GM12878 (cell line): ENCODE measurements around the gene CELF3. TPM values are rescaled to one million over a fixed set of nuclear protein-coding genes. Genes with fewer than 3 reads are reported as not detected.

Experiments
- ATAC-seq: fragments of 200-7000 bp; cut with Tn5 transposase; 3 replicates; pipeline ENCODE4 v1.9.1; 2020; ENCODE audit warnings: mild to moderate bottlenecking, moderate library complexity
- BruUV-seq: library from RNA; stranded (reverse); fragments of 400-500 nt; replicated peaks from 2 replicates; lab custom pipeline; 2021; lab: Mats Ljungman, UMichigan
- CTCF ChIA-PET: fragments of 300-600 bp; sonication (Branson Sonifier 250); formaldehyde crosslinking; extraction: SDS; loops from one replicate; lab custom pipeline; 2021; ENCODE audit warnings: inconsistent platforms; lab: Yijun Ruan, JAX
- POLR2A ChIA-PET: fragments of 350-600 bp; formaldehyde crosslinking; extraction: SDS; loops from one replicate; lab custom pipeline; 2021; ENCODE audit warnings: inconsistent platforms; lab: Charles Lee
- RAD21 ChIA-PET: fragments of 300-600 bp; sonication (Branson Sonifier 250); formaldehyde crosslinking; loops from one replicate; lab custom pipeline; 2023; ENCODE audit warnings: antibody characterized with exemption; ENCODE audit not compliant: unreplicated experiment; lab: Charles Lee
- SMC1A ChIA-PET: fragments of 300-600 bp; sonication (Branson Sonifier 250); formaldehyde crosslinking; loops from one replicate; lab custom pipeline; 2023; ENCODE audit not compliant: unreplicated experiment, uncharacterized antibody; lab: Charles Lee
- DNase-seq: peaks from one replicate; pipeline ENCODE4 v3.0.0-alpha.2; 2011; ENCODE audit warnings: low read depth, low spot score
- FAIRE-seq: peaks from 3 replicates; lab custom pipeline; 2011; peaks lifted over from hg19 to GRCh38; lab: Jason Lieb, UNC
- H2AFZ ChIP-seq: 2 replicates; pipeline ENCODE4 v1.6.0; 2011; ENCODE audit warnings: low read depth, low read length, control low read depth; ENCODE audit not compliant: control insufficient read depth
- H3K27ac ChIP-seq: 2 replicates; pipeline ENCODE4 v1.5.1; 2011; ENCODE audit warnings: control low read depth; ENCODE audit not compliant: control insufficient read depth, insufficient read depth
- H3K27me3 ChIP-seq, 2 experiments: replicated peaks in 1 of 2; 2 replicates each; pipeline versions ENCODE4 v1.6.0 to v1.6.1; 2011; ENCODE audit warnings: low read length in 1 of 2; ENCODE audit not compliant: control insufficient read depth in 2 of 2, insufficient read depth in 2 of 2
- H3K36me3 ChIP-seq, 2 experiments: 2 replicates each; pipeline ENCODE4 v1.5.1; 2011; ENCODE audit warnings: low read length in 1 of 2; ENCODE audit not compliant: control insufficient read depth in 2 of 2, insufficient read depth in 2 of 2
- H3K4me1 ChIP-seq: 2 replicates; pipeline ENCODE4 v1.6.1; 2011; ENCODE audit warnings: mild to moderate bottlenecking, low read length, moderate library complexity, mixed read lengths; ENCODE audit not compliant: control insufficient read depth, insufficient read depth
- H3K4me2 ChIP-seq: 2 replicates; pipeline ENCODE4 v1.6.0; 2011; ENCODE audit warnings: control low read depth; ENCODE audit not compliant: control insufficient read depth, insufficient read depth
- H3K4me3 ChIP-seq: fragments of 200-600 bp; sonication (generic); 2 replicates; pipeline ENCODE4 v1.5.1; 2016
- H3K79me2 ChIP-seq: 2 replicates; pipeline ENCODE4 v1.6.0; 2011; ENCODE audit warnings: low read length; ENCODE audit not compliant: control insufficient read depth, insufficient read depth
- H3K9ac ChIP-seq: 2 replicates; pipeline ENCODE4 v1.8.0; 2011; ENCODE audit warnings: low read length, control low read depth, mixed read lengths; ENCODE audit not compliant: control insufficient read depth, insufficient read depth
- H3K9me3 ChIP-seq: replicated peaks from 3 replicates; pipeline ENCODE4 v1.5.1; 2011; ENCODE audit warnings: mild to moderate bottlenecking, low read length; ENCODE audit not compliant: control insufficient read depth, insufficient read depth
- H4K20me1 ChIP-seq: 2 replicates; pipeline ENCODE4 v1.6.0; 2011; ENCODE audit not compliant: control insufficient read depth, insufficient read depth
- EP300 ChIP-seq, 2 experiments: fragments of 150-350 bp in 1 of 2; IDR thresholded peaks; 2 replicates each; pipeline ENCODE4 v1.6.1; 2011 to 2012; ENCODE audit warnings: low read depth in 2 of 2, low read length in 2 of 2, borderline replicate concordance in 1 of 2, improper control_type of control experiment in 1 of 2, inconsistent platforms in 1 of 2; ENCODE audit not compliant: control insufficient read depth in 1 of 2
- KDM1A ChIP-seq: fragments of 200-600 bp; sonication (generic); IDR thresholded peaks from 2 replicates; pipeline ENCODE4 v1.6.1; 2016; ENCODE audit warnings: borderline replicate concordance
- MEF2A ChIP-seq: IDR thresholded peaks from 2 replicates; pipeline ENCODE4 v1.6.1; 2011; ENCODE audit warnings: low read depth, mild to moderate bottlenecking, low read length, moderate library complexity; ENCODE audit not compliant: insufficient read depth
- SMC3 ChIP-seq: IDR thresholded peaks from 2 replicates; pipeline ENCODE4 v1.6.1; 2011; ENCODE audit warnings: low read length, improper control_type of control experiment, borderline replicate concordance
- TCF3 ChIP-seq: IDR thresholded peaks from 2 replicates; pipeline ENCODE4 v1.6.1; 2012; ENCODE audit warnings: low read depth, mild to moderate bottlenecking, low read length, borderline replicate concordance; ENCODE audit not compliant: insufficient read depth
- ZNF207 ChIP-seq: fragments of 450-650 bp; IDR thresholded peaks from 2 replicates; pipeline ENCODE4 v1.6.1; 2014; ENCODE audit warnings: antibody characterized with exemption, mild to moderate bottlenecking, borderline replicate concordance
- ZNF217 ChIP-seq: fragments of 450-650 bp; IDR thresholded peaks from 2 replicates; pipeline ENCODE4 v1.6.1; 2017; ENCODE audit warnings: antibody characterized with exemption, mild to moderate bottlenecking
- ZNF24 ChIP-seq: fragments of 450-650 bp; IDR thresholded peaks from 2 replicates; pipeline ENCODE4 v1.6.1; 2017; ENCODE audit warnings: antibody characterized with exemption, mild to moderate bottlenecking
- WGBS: methylation state at CpG from one replicate; pipeline ENCODE4 v1.1.6; 2016; ENCODE audit warnings: low lambda C conversion rate; ENCODE audit not compliant: insufficient replicate concordance, insufficient coverage; ENCODE audit errors: missing lambda C conversion rate; 5-methylcytosine and 5-hydroxymethylcytosine counted together
- in situ Hi-C: fragments of 300-500 bp; cut with MboI; formaldehyde crosslinking; loops from 9 replicates; pipeline ENCODE4 v1.14.3; 2018; ENCODE audit warnings: mixed read lengths
- intact Hi-C: fragments of 100-400 bp; cut with micrococcal nuclease; formaldehyde crosslinking; loops from one replicate; pipeline ENCODE4 v1.14.2; 2022; ENCODE audit not compliant: unreplicated experiment
- polyA plus RNA-seq, 11 experiments: library from polyadenylated mRNA; depleted of rRNA in 4 of 11; unstranded in 6 of 11; stranded (reverse) in 5 of 11; fragments of >200 nt; fragmentation: Nextera tagmentation in 4 of 11; fragmentation: Illumina TruSeq in 1 of 11; extraction: Ambion mirVana in 4 of 11; extraction: Trizol in 1 of 11; gene quantifications; 1 replicate in 1 of 11; 2 replicates in 10 of 11; pipeline versions ENCODE4 v1.2.1 to v1.2.3, GENCODE V29; 2011 to 2016; ENCODE audit warnings: inconsistent platforms in 2 of 11, missing spikeins in 2 of 11, low read depth in 1 of 11
- total RNA-seq, 4 experiments: library from RNA; depleted of rRNA in 3 of 4; stranded (reverse); fragments of >200 nt in 3 of 4; fragmentation: Illumina TruSeq in 1 of 4; extraction: Trizol in 1 of 4; gene quantifications; 2 replicates each; pipeline versions ENCODE4 v1.2.1 to v1.2.3, GENCODE V29; 2013 to 2021
- TF ChIP-seq, protein P1 (sequence below): fragments of 450-650 bp; IDR thresholded peaks from 2 replicates; pipeline ENCODE4 v1.6.1; 2017; ENCODE audit warnings: antibody characterized with exemption, mild to moderate bottlenecking, moderate library complexity
- TF ChIP-seq, protein P2 (sequence below): IDR thresholded peaks from 2 replicates; pipeline ENCODE4 v1.6.1; 2011; ENCODE audit warnings: borderline replicate concordance, low read depth, mild to moderate bottlenecking, moderate library complexity, low read length; ENCODE audit not compliant: insufficient read depth, poor library complexity, severe bottlenecking
- TF ChIP-seq, protein P3 (sequence below): fragments of 450-650 bp; IDR thresholded peaks from 2 replicates; pipeline ENCODE4 v1.6.1; 2016; ENCODE audit warnings: mild to moderate bottlenecking, moderate library complexity, borderline replicate concordance
- TF ChIP-seq, protein P4 (sequence below): fragments of 150-350 bp; IDR thresholded peaks from 2 replicates; pipeline ENCODE4 v1.6.1; 2014; ENCODE audit warnings: mild to moderate bottlenecking, low read depth, low read length

The CELF3 gene
- total and polyA plus RNA-seq, 10 of the 15 experiments (the other 5 are each of a cell fraction or from before 2014, with no cell fraction given) = 0.09 TPM; not detected in 9

DNA sequence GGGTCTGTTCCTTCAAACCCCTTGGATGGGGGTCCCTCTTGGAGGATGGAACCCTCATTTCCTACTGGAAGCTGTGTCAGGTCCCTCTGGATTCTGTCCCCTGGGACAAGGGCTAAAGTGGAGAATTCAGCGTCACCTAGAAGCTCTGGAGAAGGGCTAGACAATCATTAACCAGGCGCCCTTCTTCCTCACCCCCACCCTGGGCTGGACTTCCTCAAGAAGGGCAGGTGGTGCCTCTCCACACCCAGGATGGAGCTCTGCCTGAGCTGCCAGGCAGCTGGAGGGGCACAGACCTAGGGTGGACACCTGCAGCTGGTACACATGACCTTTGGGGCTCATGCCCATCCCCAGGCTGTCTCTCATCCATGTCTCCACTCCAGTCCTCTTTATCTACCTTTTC is 3.6 kb downstream of the CELF3 start (continued):
- TF ChIP-seq, protein P1, sequence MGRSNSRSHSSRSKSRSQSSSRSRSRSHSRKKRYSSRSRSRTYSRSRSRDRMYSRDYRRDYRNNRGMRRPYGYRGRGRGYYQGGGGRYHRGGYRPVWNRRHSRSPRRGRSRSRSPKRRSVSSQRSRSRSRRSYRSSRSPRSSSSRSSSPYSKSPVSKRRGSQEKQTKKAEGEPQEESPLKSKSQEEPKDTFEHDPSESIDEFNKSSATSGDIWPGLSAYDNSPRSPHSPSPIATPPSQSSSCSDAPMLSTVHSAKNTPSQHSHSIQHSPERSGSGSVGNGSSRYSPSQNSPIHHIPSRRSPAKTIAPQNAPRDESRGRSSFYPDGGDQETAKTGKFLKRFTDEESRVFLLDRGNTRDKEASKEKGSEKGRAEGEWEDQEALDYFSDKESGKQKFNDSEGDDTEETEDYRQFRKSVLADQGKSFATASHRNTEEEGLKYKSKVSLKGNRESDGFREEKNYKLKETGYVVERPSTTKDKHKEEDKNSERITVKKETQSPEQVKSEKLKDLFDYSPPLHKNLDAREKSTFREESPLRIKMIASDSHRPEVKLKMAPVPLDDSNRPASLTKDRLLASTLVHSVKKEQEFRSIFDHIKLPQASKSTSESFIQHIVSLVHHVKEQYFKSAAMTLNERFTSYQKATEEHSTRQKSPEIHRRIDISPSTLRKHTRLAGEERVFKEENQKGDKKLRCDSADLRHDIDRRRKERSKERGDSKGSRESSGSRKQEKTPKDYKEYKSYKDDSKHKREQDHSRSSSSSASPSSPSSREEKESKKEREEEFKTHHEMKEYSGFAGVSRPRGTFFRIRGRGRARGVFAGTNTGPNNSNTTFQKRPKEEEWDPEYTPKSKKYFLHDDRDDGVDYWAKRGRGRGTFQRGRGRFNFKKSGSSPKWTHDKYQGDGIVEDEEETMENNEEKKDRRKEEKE = no peak
- no peak for TF ChIP-seq TCF3

DNA sequence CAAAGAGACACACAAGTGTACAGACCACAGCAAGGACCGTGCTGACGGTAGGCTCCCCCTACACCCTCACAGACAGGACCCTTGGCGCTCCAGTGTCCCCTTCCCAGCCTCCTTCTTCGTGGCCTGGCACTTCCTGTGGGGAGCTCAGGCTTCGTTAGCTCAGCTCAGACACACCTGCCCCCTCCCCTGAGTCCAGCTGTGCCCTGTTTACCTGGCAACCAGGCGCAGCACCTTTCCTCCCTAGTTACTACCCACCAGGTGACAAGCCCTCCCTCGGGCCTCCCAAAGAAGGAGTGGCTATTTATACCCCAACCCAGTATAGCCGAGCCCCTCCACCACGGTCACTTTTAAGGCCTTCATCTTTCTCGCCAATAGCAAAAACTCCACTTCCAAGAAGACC is 4.7 kb downstream of the CELF3 start:
- H3K36me3 ChIP-seq = no peaks in the 10 kb centered on the region
- ChIA-PET SMC1A (no interaction called here), RAD21 (no interaction called here), POLR2A (no interaction called here), CTCF (no interaction called here)
- H3K4me3 ChIP-seq = no peak overlapping the region
- H4K20me1 ChIP-seq = no peaks in the 10 kb centered on the region
- intact Hi-C loops = loop anchor here (10.0 kb wide), 1 partner anchor 123 kb away; the partner anchor contains the start of genes C2CD4D and RORC
- in situ Hi-C loops = no loop called here
- no TSS peak for BruUV-seq
- no peak overlapping the region for H2AFZ ChIP-seq
- no peaks in the 10 kb centered on the region for H3K79me2 ChIP-seq
- H3K27me3 ChIP-seq = peaks cover 0 to 8% of the 10 kb centered on the region in 2 experiments; a peak in 2 of 4 replicates
- no peaks in the 10 kb centered on the region for H3K9me3 ChIP-seq
- H3K4me1 ChIP-seq = no peaks in the 10 kb centered on the region
- ATAC-seq = no peak
- no peak for DNase-seq
- 27% methylated on average over 10 of the region's 10 CpGs for WGBS
- no peak overlapping the region for H3K4me2 ChIP-seq
- H3K27ac ChIP-seq = no peak overlapping the region
- no peak for FAIRE-seq
- no peak overlapping the region for H3K9ac ChIP-seq
- TF ChIP-seq, protein P2, sequence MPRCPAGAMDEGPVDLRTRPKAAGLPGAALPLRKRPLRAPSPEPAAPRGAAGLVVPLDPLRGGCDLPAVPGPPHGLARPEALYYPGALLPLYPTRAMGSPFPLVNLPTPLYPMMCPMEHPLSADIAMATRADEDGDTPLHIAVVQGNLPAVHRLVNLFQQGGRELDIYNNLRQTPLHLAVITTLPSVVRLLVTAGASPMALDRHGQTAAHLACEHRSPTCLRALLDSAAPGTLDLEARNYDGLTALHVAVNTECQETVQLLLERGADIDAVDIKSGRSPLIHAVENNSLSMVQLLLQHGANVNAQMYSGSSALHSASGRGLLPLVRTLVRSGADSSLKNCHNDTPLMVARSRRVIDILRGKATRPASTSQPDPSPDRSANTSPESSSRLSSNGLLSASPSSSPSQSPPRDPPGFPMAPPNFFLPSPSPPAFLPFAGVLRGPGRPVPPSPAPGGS = no peak
- no peak for TF ChIP-seq MEF2A
- TF ChIP-seq ZNF207 = no peak
- TF ChIP-seq, protein P3, sequence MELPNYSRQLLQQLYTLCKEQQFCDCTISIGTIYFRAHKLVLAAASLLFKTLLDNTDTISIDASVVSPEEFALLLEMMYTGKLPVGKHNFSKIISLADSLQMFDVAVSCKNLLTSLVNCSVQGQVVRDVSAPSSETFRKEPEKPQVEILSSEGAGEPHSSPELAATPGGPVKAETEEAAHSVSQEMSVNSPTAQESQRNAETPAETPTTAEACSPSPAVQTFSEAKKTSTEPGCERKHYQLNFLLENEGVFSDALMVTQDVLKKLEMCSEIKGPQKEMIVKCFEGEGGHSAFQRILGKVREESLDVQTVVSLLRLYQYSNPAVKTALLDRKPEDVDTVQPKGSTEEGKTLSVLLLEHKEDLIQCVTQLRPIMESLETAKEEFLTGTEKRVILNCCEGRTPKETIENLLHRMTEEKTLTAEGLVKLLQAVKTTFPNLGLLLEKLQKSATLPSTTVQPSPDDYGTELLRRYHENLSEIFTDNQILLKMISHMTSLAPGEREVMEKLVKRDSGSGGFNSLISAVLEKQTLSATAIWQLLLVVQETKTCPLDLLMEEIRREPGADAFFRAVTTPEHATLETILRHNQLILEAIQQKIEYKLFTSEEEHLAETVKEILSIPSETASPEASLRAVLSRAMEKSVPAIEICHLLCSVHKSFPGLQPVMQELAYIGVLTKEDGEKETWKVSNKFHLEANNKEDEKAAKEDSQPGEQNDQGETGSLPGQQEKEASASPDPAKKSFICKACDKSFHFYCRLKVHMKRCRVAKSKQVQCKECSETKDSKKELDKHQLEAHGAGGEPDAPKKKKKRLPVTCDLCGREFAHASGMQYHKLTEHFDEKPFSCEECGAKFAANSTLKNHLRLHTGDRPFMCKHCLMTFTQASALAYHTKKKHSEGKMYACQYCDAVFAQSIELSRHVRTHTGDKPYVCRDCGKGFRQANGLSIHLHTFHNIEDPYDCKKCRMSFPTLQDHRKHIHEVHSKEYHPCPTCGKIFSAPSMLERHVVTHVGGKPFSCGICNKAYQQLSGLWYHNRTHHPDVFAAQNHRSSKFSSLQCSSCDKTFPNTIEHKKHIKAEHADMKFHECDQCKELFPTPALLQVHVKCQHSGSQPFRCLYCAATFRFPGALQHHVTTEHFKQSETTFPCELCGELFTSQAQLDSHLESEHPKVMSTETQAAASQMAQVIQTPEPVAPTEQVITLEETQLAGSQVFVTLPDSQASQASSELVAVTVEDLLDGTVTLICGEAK = no peak
- no peak for TF ChIP-seq EP300 (IDR thresholded peaks at IDR 0.05; ENCODE audit: borderline replicate concordance in 1 of 2, control insufficient read depth in 1 of 2, low read depth in 2 of 2, low read length in 2 of 2)
- no peak for TF ChIP-seq ZNF217
- no peak for TF ChIP-seq KDM1A
- TF ChIP-seq SMC3 = no peak
- TF ChIP-seq ZNF24 = no peak
- TF ChIP-seq, protein P4, sequence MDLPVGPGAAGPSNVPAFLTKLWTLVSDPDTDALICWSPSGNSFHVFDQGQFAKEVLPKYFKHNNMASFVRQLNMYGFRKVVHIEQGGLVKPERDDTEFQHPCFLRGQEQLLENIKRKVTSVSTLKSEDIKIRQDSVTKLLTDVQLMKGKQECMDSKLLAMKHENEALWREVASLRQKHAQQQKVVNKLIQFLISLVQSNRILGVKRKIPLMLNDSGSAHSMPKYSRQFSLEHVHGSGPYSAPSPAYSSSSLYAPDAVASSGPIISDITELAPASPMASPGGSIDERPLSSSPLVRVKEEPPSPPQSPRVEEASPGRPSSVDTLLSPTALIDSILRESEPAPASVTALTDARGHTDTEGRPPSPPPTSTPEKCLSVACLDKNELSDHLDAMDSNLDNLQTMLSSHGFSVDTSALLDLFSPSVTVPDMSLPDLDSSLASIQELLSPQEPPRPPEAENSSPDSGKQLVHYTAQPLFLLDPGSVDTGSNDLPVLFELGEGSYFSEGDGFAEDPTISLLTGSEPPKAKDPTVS = no peak
